Measurements from ENCODE around the gene POU4F3.

POU4F3 gene

GRCh38 chr5:146327257-146327870 is 11.3 kb upstream of the POU4F3 start:
- TF ChIP-seq CTCF (IDR thresholded peaks at IDR 0.05; ENCODE audit: low read depth, low read length): no peak
- no peak for DNase-seq (ENCODE audit: low read depth, low spot score)
- in situ Hi-C loops (cut with HindIII; ENCODE audit: low sequenced_read_pairs): no loop called here

GRCh38 chr5:146327989-146328388 is 10.7 kb upstream of the POU4F3 start:
- TF ChIP-seq CTCF (IDR thresholded peaks at IDR 0.05; ENCODE audit: low read depth, low read length): no peak
- no peak for DNase-seq (ENCODE audit: low read depth, low spot score)
- in situ Hi-C loops (cut with HindIII; ENCODE audit: low sequenced_read_pairs): no loop called here
- no peak overlapping the region for H3K4me3 ChIP-seq (ENCODE audit: low read depth, low read length)

More at GRCh38 chr5:146327257-146327870, 11.3 kb upstream of the POU4F3 start:
- H3K4me3 ChIP-seq (ENCODE audit: low read depth, low read length): no peak overlapping the region

- no peak for DNase-seq (ENCODE audit: low read depth, low spot score)
- no peak overlapping the region for H3K4me3 ChIP-seq (ENCODE audit: low read depth, low read length)
- in situ Hi-C loops (cut with HindIII; ENCODE audit: low sequenced_read_pairs): no loop called here
- TF ChIP-seq CTCF (IDR thresholded peaks at IDR 0.05; ENCODE audit: low read depth, low read length): no peak
Observed at GRCh38 chr5:146329697-146330096, 8.9 kb upstream of the POU4F3 start.

- no peak overlapping the region for H3K4me3 ChIP-seq (ENCODE audit: low read depth, low read length)
- no peak for TF ChIP-seq CTCF (IDR thresholded peaks at IDR 0.05; ENCODE audit: low read depth, low read length)
- in situ Hi-C loops (cut with HindIII; ENCODE audit: low sequenced_read_pairs): no loop called here
- DNase-seq (ENCODE audit: low read depth, low spot score): no peak
Observed at GRCh38 chr5:146331423-146331822, 7.2 kb upstream of the POU4F3 start.

- DNase-seq (ENCODE audit: low read depth, low spot score): no peak
- H3K4me3 ChIP-seq (ENCODE audit: low read depth, low read length): no peak overlapping the region
- in situ Hi-C loops (cut with HindIII; ENCODE audit: low sequenced_read_pairs): no loop called here
- TF ChIP-seq CTCF (IDR thresholded peaks at IDR 0.05; ENCODE audit: low read depth, low read length): no peak
Observed at GRCh38 chr5:146334074-146334533, 4.5 kb upstream of the POU4F3 start.

- no peak overlapping the region for H3K4me3 ChIP-seq (ENCODE audit: low read depth, low read length)
- DNase-seq (ENCODE audit: low read depth, low spot score): no peak
- no peak for TF ChIP-seq CTCF (IDR thresholded peaks at IDR 0.05; ENCODE audit: low read depth, low read length)
- in situ Hi-C loops (cut with HindIII; ENCODE audit: low sequenced_read_pairs): no loop called here
Observed at GRCh38 chr5:146336197-146336596, 2.4 kb upstream of the POU4F3 start.

Data from astrocyte of the spinal cord (primary cell).